ENCODE measurements around the gene SUN5.

The SUN5 gene

DNA sequence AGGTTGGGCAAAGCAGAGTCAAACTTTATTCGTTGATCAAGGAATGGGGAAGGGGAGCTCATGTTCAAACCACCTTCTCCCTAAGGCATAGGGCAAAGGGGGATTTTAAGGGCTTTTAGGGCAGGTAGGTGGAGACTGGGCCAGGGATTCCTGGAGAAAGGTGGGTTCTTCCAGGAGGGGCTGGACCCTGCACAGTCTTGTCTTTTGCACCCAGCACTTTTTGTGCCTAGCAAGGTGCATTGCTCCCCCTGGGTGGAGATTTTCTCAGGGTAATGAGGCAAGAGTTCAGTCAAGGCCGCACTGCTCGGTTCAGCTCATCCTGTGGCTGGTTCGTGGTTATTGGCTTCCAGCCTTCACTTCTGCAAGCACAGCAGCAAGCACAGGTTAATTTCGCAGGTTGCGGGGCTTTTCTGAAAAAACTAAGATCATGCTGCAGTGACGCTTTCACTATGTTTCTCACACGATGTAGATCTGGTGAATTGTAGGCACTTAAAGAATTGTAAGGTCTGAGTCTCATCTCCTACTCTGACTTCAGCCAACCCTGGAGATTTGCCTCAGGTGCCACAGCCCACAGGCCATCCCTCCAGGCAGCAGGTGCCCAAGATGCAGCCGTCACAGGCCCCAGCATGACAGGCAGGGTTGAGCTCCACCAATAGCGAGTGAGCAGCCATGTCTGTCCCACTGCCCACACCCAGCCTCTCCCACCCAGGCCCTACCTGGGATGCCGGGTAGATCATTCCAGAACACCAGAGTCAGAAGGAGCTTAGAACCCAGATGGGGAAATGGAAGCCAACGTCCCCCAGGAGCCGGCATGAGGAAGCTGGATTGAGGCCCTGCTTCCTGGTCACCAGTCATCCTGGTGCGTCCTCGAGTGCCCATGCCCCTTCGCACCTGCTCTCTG is 37.1 kb downstream of the SUN5 start:
- H3K27ac ChIP-seq (ENCODE audit: poor library complexity, severe bottlenecking), result no peak overlapping the region
- H3K9me3 ChIP-seq (ENCODE audit: severe bottlenecking), result no peaks in the 10 kb centered on the region
- H3K27me3 ChIP-seq (ENCODE audit: insufficient read depth, poor library complexity, severe bottlenecking), result peaks cover 3% of the 10 kb centered on the region
- ATAC-seq (ENCODE audit: low read depth) (no peak), DNase-seq (ENCODE audit: low spot score) (peak; percentile 75)
- H3K4me1 ChIP-seq (ENCODE audit: insufficient read depth, poor library complexity, severe bottlenecking), result no peaks in the 10 kb centered on the region
- no peaks in the 10 kb centered on the region for H3K36me3 ChIP-seq (ENCODE audit: low read depth)
- no peak overlapping the region for H3K4me3 ChIP-seq (ENCODE audit: severe bottlenecking)
- TF ChIP-seq, protein P1, sequence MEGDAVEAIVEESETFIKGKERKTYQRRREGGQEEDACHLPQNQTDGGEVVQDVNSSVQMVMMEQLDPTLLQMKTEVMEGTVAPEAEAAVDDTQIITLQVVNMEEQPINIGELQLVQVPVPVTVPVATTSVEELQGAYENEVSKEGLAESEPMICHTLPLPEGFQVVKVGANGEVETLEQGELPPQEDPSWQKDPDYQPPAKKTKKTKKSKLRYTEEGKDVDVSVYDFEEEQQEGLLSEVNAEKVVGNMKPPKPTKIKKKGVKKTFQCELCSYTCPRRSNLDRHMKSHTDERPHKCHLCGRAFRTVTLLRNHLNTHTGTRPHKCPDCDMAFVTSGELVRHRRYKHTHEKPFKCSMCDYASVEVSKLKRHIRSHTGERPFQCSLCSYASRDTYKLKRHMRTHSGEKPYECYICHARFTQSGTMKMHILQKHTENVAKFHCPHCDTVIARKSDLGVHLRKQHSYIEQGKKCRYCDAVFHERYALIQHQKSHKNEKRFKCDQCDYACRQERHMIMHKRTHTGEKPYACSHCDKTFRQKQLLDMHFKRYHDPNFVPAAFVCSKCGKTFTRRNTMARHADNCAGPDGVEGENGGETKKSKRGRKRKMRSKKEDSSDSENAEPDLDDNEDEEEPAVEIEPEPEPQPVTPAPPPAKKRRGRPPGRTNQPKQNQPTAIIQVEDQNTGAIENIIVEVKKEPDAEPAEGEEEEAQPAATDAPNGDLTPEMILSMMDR (IDR thresholded peaks at IDR 0.05; ENCODE audit: poor library complexity, severe bottlenecking), result no peak

DNA sequence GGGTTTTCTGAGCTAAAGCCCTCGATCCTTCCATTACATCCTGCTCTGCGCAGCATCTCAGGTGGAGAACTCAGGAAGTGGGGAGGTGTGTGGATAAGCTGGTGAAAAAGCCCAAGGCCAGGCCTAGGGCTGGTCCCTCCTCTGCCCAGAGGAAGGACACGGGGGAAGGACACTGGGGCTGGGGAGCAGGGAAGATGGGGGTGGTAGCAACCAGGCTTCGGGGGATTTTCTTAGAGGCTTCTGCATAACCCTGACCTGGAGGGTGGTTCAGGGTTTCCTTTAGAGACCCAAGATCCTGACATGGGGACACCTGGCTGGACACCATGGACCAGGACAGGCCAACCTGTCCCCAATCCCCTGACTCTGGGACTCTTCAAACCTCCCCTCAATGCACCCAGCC is 37.9 kb downstream of the SUN5 start:
- DNase-seq (ENCODE audit: low spot score), result peak; percentile 56
- no peak overlapping the region for H3K4me3 ChIP-seq (ENCODE audit: severe bottlenecking)
- no peak overlapping the region for H3K27ac ChIP-seq (ENCODE audit: poor library complexity, severe bottlenecking)
- H3K4me1 ChIP-seq (ENCODE audit: insufficient read depth, poor library complexity, severe bottlenecking), result no peaks in the 10 kb centered on the region
- H3K36me3 ChIP-seq (ENCODE audit: low read depth), result no peaks in the 10 kb centered on the region
- no peaks in the 10 kb centered on the region for H3K9me3 ChIP-seq (ENCODE audit: severe bottlenecking)
- ATAC-seq (ENCODE audit: low read depth), result no peak
- TF ChIP-seq, protein P1 (IDR thresholded peaks at IDR 0.05; ENCODE audit: poor library complexity, severe bottlenecking), result no peak
- H3K27me3 ChIP-seq (ENCODE audit: insufficient read depth, poor library complexity, severe bottlenecking), result peaks cover 3% of the 10 kb centered on the region

DNA sequence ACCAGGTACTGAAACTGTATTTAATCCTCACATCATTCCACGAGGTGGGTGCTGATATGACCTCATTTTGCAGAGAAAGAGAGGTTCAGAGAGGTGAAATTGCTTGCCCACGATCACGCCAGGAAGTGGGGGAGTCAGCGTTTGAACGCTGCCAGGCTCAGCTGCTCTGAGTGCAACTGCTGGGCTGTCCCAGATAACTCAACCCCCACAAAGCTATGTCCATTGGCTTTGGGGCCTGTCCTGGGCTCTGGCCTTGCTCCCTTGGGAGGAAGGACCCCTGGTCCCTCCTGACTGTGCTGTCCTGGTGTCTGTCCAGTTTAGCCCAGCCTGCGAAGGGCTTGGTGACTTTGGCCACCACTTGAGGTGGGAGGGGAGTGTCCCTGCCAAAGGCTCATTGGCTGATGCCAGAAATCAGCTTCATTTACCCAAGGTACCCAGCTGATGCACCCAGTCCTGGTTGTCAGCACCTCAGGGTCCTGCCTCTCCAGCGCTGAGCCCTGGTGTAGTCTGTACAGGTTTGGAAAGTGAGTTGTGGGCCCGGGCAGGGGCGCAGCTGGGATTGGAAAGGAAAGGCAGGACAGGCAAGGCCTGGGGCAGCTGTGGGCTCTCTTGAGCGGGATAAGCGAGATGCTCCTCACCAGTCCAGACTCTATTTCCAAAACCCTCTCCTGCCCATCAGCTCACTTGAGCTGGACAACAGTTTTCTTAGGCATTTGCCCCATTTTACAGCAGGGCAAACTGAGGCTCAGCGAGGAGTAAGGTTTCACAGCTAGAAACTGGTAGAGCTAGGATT is 38.5 kb downstream of the SUN5 start:
- Histone ChIP-seq H3K4me3 (ENCODE audit: severe bottlenecking) (no peak overlapping the region), H3K27ac (ENCODE audit: poor library complexity, severe bottlenecking) (no peak overlapping the region)
- no peak for ATAC-seq (ENCODE audit: low read depth)

DNA sequence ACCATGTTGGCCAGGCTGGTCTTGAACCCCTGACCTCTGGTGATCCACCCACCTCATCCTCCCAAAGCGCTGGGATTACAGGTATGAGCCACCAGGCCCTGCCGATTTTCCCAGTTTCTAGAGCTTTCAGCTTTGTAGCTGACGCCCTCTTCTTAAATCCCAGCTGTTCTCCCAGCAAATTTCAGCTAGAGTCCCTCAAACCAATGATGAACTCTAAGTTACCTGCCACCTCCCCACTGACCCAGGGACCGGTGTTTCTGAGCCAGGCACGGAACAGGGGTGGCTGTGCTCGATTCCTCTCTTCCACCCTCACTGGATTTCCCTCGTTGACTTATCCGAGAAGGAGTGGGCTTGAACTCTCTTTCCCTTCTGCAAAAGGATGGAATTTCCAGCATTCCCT is 39.1 kb downstream of the SUN5 start:
- no peaks in the 10 kb centered on the region for H3K36me3 ChIP-seq (ENCODE audit: low read depth)
- H3K4me3 ChIP-seq (ENCODE audit: severe bottlenecking), result no peak overlapping the region
- H3K4me1 ChIP-seq (ENCODE audit: insufficient read depth, poor library complexity, severe bottlenecking), result no peaks in the 10 kb centered on the region
- H3K27ac ChIP-seq (ENCODE audit: poor library complexity, severe bottlenecking), result no peak overlapping the region
- H3K9me3 ChIP-seq (ENCODE audit: severe bottlenecking), result no peaks in the 10 kb centered on the region
- TF ChIP-seq, protein P1 (IDR thresholded peaks at IDR 0.05; ENCODE audit: poor library complexity, severe bottlenecking), result no peak
- peaks cover 3% of the 10 kb centered on the region for H3K27me3 ChIP-seq (ENCODE audit: insufficient read depth, poor library complexity, severe bottlenecking)
- DNase-seq (ENCODE audit: low spot score), result peak; percentile 43
- ATAC-seq (ENCODE audit: low read depth), result no peak

More for the DNA sequence above, 38.5 kb downstream of the SUN5 start:
- H3K36me3 ChIP-seq (ENCODE audit: low read depth), result no peaks in the 10 kb centered on the region
- TF ChIP-seq, protein P1 (IDR thresholded peaks at IDR 0.05; ENCODE audit: poor library complexity, severe bottlenecking), result no peak
- H3K27me3 ChIP-seq (ENCODE audit: insufficient read depth, poor library complexity, severe bottlenecking), result peaks cover 3% of the 10 kb centered on the region
- DNase-seq (ENCODE audit: low spot score), result peak; percentile 71
- H3K9me3 ChIP-seq (ENCODE audit: severe bottlenecking), result no peaks in the 10 kb centered on the region
- H3K4me1 ChIP-seq (ENCODE audit: insufficient read depth, poor library complexity, severe bottlenecking), result no peaks in the 10 kb centered on the region

All from RWPE2 (cell line).